CD4-positive, alpha-beta T cell treated with Interleukin-12 subunit alpha and Interleukin-12 subunit beta, for 1 hour (primary cell): ENCODE data around the gene YWHAE.
"Not testable (repeated sequence)": the region's sequence is repeated elsewhere in the genome, so short reads cannot be mapped to it uniquely, and the experiment has no call there.

ENCODE experiments used
- DNase-seq: peaks from one replicate; pipeline ENCODE4 v3.0.0-alpha.2; 2020

YWHAE gene

DNA sequence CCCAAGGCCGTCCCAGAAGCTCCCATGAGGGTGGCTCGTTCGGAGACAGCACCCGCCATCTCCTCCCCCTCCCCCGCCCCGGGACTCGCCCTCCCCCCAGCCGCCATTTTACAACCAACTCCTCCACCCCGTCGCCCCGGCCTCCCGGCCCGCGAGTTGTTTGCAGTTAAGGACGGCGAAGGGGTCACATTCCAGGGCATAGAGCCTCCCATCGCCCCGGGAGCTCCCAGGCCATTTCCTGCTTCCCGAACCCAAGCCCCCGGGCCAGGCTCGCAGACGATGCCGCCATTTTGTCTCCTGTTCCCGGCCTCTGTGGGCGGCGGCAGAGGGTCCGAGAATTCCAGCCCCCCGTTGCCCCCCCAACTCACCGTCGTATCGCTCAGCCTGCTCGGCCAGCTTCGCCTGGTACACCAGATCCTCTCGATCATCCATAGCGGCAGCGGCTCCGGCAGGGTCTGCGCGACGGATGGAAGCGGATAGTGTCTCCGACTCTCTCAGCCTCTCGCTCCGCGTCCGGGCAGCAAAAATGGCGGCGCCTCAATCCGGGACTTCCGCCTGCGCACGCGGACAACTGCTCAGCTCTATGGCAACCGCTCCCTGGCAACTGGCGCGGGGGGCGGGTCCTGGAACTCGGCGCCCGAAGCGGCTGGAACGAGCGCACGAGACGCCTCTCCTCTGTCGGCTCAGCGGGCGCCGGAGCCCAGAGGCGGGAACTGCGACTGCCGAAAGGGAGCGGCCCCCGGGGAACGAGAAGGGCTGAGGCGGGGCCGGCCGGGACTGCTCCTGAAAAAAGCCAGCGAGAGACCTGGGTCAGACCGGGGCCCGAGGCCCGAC, at the start of gene YWHAE:
YWHAE (minus strand) TSS at position 544 of the 834 bp plus-strand sequence; CDS start at position 432, 112 bp downstream.
- DNase-seq: peak; percentile 94

DNA sequence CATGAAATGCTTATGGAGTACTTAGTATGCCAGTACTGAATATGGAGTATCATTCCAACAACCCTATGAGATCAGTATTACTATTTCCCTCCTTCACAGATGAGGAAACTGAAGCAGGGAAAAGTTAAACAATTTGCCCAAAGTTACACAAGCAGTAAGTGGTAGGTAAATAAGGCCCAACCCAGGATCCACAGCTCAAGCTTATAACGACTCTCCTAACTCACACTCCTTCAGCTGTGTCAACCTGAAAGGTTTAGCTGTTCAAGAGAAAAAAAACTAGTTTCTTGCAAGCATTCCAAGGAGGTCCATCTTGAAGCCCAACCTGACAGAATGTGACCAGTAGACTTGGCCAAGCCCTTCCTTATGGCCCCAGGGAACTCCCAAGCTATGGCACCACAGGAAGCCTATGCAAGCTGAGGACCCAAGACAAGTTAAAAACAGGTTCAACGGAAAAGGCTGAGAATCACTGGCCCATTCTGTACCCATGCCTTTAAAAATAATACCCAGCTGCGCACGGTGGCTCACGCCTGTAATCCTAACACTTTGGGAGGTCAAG, 49.5 kb upstream of the YWHAE start:
- DNase-seq: no peak

DNA sequence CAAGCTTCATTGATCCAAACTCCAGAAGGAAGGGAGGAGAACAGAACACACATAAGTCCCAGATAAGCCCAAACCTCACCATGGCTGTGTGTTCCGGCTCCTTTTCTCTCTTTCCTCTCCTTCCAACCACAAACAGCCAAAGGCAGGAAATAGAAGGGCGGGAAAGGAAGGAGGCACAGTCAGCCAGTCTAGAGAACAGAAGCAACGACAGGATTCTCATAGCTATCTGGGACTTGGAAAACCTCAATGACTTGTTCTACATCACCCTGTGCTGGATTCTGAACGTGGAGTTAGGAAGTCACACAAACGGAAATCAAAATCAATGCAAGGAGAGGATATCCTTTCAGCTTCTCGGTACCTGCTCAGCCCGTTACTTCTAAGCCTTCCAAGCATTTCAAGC, 47.0 kb upstream of the YWHAE start:
- no peak for DNase-seq

DNA sequence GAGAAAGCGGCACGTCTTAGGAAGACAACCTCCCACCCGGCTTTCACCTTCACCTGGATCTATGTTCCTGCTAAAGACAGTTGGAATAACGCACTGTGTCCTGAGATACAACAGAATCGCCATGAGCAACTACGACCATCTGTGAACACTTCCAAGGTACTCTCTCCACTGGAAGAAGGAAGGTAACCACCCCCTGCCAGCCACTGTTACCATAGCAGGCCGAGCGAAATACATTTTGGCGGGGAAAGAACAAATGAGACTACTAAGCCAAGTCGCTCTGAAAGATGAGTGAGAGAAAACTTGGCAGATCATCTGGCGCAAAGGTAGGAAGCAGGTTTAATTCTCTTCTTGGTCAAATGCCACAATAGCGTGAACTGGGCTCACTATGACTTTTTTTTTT, 46.2 kb upstream of the YWHAE start:
- DNase-seq: no peak

DNA sequence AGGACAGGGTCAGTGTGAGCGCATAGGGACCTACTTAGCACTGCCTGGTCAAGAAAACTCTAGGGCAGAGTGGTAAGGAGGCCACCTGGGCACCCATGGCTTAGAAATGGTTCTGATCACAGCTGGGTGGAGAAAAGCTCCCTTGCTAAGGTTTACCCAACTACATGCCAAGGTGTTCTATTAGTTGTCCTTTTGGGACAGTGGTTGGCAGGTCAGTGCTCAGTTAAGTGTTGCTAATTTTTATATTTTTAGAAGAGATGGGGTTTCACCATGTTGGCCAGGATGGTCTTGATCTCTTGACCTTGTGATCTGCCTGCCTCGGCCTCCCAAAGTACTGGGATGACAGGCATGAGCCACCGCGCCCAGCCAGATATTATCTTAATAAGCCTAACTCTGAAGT, 45.7 kb upstream of the YWHAE start:
- not testable (repeated sequence) for DNase-seq

DNA sequence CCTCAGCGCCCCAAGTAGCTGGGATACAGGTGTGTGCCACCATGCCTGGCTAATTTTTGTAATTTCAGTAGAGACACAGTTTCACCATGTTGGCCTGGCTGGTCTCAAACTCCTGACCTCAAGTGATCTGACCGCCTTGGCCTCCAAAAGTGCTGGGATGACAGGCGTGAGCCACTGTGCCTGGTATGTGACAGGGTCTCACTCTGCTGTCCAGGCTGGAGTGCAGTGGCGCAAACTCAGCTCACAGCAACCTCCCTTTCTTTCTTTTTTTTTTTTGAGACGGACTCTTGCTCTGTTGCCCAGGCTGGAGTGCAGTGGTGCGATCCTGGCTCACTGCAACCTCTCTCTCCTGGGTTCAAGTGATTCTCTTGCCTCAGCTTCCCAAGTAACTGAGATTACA, 42.7 kb upstream of the YWHAE start:
- not testable (repeated sequence) for DNase-seq

DNA sequence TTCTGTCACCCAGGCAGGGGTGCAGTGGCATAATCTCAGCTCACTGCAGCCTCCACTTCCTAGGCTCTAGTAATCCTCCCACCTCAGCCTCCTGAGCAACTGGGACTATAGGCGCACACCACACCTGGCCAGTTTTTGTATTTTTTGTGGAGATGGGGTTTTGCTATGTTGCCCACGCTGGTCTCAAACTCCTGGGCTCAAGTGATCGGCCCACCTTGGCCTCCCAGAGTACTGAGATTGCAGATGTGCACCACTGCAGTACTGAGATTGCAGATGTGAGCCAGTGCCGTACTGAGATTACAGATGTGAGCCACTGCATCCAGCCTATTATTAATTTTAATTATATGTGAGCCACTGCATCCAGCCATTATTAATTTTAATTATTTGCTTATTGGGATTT, 42.2 kb upstream of the YWHAE start:
- no peak for DNase-seq

DNA sequence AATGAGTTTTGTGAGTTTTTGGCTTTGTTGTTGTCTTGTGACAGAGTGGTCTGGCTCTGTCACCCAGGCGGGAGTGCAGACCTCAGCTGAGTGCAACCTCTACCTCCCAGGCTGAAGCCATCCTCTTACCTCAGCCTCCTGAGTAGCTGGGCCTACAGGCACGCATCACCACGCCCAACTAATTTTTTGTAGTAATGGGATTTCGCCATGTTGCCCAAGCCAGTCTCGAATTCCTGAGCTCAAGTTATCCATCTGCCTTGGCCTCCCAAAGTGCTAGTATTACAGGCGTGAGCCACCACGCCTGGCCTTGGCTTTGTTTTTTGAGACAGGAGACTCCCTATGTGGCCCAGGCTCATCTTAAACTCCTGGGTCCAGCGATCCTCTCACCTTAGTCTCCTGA, 40.9 kb upstream of the YWHAE start:
- DNase-seq: no peak

DNA sequence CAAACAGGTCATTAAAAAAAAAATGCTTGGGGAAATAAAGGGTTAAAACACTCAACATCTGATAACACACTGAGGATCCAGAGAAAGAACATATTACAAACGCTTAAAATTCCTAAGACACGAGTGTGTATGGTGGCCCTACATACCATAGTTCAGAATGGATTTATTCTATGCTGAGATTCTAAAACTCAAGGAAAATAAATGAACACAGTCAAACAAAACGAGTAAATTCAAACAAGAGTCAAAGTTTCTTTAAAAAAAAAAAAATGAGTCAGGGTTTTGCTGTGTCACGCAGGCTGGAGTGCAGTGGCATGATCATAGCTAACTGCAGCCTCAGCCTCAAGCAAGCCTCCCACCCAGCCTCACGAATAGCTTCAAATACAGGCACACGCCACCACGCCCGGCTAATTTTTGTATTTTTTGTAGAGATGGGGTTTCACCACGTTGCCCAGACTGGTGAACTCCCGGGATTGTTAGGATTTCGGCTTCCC, 38.6 kb upstream of the YWHAE start:
- no peak for DNase-seq

DNA sequence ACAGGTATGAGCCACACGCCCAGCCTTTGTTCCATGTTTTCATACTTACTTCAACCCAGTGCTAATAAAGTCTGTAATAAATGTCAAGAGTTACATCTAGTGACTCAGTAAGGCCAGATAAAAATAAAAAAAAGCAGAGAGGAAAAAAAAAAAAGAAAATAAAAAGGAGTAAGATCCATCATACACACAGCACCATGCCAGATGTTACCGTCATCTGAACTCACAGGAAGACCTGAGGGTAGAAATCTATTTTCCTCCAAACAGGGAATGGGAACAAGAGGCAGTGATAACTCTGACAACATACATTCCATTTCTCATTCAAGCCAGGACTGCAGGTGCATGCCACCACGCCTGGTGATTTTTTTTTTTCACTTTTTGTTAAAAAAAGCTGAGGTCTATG, 35.3 kb upstream of the YWHAE start:
- no peak for DNase-seq

DNA sequence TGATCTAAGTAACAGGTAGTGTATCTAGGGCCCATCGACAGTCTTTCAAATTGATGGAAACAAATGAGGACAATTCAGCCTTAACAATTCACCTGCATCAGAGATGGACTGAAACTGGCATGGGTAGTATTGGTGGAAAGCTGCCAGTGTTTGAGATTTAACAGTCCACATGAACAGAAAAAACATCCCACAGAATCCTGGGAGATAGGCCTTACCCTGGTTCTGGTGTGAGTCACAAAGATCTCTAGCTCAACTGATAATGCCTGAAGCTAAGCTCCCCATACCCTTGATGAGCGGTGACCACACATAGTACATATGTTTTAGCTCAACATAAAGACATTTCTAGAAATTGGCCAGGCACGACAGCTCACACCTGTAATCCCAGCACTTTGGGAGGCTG, 34.1 kb upstream of the YWHAE start:
- no peak for DNase-seq

DNA sequence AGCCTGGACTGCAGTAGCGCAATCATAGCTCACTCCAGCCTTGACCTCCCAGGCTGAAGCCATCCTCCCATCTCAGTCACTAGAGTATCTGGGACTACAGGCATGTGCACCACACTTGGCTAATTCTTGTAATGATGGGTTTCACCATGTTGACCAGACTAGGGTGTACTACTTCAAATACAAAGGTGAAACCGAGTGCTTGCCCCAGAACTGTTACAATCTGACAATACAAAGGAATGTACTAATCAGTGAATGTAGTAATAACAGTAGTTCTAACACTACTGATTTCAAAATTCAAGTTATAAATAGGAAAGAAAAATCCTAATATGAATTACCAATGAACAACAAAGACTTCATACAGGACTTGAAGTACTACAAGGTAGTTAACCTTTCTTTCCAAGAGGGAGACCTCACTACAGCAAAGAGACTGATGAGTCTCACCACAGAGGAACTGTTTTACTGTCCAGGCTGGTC, 31.6 kb upstream of the YWHAE start:
- no peak for DNase-seq

DNA sequence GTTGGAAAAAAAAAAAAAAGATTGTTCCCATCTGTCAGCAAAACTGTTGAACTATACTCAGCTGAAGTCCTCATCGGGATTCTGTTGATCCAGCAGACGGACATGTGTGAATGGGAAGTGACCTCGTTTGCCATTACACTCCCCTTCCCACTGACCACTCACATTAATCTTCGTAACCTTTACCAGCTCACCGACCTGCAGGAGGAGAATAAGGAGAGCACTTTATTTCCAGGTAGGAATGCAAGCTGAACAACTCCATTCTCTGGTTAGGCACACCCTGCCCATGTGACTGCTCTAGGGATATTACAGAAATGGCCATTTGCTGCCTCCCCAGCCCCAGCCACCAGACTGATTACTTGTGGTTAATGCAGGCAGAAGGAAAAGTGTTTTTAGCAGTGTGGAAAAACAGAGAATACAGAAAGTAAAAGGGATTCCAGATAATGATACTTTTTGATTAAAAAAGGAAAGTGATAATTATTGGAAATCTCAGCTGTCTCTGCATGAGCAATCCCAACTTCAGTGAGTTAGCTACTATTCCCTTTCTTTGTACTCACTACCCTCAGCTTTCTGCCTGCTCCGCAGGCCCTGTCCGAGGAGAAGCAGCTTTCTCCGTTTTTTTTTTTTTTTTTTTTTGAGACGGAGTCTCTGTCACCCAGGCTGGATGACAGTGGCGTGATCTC, 23.6 kb upstream of the YWHAE start:
- DNase-seq: no peak

DNA sequence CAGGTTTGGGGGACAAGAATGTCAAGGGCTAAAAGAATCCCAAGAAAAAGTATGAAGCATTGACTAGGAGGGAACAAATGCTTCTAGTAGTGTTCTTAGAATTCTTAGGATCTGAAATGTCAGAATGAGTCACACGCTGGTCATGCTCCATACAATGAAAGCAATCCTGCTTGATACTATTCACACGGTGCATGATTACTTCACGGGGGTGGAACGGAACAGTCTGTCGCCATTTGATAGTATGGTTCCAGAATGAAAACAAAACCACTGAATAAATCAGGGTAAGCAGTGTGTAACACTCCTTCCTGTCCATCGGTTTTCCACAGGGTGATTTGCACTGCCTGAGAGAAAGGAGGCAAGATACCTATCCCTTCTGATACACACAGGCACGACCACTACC, 22.9 kb upstream of the YWHAE start:
- no peak for DNase-seq

DNA sequence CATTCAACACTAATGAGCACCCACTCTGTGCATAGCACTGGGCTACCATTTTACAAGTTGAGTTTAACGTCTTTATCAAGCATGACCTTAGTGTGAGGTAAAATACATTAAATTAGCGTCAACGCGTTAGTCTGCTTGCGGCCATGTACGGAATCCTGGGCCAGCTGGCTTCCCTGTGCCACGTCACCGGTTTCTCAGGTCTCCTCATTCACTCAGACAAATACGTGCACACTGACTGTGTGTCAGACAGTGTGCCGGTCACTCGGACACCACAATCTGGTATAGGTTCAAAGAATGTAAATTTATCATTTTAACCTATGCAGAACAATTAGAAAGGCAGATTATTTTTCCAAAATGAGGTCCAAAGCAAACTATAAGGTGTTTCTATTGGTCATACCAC, 21.4 kb upstream of the YWHAE start:
- no peak for DNase-seq

DNA sequence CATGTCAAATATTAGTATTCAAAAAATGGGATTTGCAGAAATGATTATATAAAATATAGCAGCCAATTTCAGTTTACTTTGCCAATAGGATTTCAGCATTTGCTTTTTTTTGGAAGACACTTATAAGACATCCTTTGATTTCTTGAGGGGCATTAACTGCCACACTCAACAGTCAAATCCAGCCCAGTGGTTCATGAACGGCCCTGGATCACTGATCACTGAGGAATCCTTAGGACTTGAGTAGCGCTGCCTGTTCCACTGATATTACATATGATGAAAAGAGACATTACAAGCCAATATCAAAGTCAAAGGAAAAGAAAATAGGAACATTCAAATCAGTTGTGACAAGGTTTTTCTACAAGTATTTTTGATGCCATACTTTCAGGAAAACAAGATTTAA, 21.0 kb upstream of the YWHAE start:
- no peak for DNase-seq

DNA sequence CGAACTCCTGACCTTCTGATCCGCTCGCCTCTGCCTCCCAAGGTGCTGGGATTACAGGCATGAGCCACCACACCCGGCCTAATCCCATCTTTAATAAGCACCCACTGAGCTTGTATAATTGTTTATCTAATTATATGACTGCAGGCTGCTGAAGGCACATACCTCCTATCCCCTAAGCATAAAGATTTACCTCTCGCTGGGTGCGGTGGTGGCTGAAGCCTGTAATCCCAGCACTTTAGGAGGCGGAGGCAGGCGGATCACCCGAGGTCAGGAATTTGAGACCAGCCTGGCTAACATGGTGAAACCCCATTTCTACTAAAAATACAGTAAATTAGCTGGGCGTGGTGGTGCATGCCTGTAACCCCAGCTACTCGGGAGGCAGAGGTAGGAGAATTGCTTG, 20.1 kb upstream of the YWHAE start:
- no peak for DNase-seq

DNA sequence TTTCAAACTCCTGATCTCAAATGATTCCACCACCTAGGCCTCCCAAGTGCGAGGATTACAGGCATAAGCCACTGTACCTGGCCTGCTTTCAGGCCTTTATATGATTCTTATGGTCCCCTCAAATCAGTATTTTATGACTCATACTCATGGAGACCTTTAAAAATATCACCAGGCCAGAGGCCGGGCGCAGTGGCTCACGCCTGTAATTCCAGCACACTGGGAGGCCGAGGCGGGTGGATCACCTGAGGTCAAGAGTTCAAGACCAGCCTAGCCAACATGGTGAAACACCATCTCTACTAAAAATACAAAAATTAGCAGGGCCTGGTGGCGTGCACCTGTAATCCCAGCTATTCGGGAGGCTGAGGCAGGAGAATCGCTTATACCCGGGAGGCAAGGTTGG, 18.5 kb upstream of the YWHAE start:
- not testable (repeated sequence) for DNase-seq

DNA sequence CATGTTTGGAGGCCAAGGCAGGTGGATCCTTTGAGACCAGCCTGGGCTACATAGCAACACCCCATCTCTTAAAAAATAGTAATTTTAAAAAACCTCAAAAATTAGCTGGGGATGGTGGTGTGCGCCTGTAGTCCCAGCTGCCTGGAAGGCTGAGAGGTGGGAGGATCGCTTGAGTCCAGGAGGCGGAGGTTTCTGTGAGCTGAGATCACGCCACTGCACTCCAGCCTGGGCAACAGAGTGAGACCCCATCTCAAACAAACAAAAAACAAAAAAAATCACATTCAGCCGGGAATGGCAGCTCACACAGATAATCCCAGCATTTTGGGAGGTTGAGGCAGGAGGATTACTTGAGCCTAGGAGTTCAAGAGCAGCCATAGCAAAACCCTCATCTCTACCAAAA, 16.4 kb upstream of the YWHAE start:
- no peak for DNase-seq

DNA sequence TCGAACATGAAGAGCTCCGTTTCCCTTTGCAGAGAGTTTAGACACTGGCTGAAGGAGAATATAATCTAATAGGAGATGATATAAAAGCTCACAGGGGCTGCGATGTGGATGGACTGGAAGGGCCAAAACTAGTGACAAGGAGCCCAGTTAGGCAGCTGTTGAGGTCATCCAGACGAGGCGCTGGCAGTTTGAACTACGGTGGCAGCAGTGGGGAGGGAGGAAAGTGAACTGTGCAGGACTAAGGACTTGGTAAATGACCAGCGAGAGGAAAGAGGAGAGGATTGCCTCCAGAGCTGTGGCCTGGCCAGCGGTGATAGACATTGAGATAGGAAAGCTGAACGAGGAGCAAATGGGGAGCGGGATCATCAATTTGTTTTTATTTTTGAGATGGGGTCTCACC, 14.6 kb upstream of the YWHAE start:
- no peak for DNase-seq

DNA sequence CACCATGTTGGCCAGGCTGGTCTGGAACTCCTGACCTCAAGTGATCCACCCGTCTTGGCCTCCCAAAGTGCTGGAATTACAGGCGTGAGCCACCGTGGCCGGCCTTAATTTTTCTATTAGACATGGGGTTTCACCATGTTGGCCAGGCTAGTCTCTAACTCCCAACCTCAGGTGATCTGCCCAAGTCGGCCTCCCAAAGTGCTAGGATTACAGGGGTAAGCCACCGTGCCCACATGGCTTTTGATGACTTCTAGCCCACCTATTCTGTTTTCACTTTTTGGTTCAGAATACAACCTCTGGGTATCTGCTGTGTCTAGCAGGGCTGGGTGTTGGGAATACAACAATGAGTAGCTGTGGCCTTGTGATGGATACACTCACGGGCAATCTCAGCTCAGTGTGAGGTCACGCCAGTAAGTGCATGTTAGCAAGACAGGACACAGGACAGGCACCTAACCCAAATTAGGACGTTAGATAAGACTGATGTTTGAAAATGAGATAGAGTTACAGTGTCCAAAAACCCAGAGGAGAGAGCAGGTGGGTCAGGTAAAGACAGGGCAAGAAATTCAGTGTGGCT, 14.1 kb upstream of the YWHAE start:
- DNase-seq: no peak

DNA sequence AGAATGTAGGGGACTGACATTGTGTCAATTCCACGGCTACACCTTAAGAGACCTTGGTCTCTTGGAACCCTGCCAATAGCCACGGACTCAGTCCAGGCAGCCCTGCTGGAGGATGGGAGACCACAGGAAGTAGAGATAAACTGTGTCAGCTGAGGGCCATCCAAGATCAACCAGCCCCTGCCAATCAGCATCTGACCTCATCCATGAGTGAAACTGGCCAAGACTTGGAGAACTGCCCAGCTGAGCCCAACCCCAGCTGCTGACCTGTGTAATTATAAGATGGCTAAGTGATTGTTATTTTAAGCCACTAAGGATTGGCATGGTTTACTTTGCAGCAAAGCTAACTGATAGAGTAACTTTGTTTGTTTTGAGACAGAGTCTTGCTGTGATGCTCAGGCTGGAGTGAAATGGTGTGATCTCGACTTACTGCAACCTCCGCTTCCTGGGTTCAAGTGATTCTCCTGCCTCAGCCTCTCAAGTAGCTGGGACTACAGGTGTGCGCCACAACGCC, 13.3 kb upstream of the YWHAE start:
- DNase-seq: no peak
